Cerebellar nuclear complex (tissue), 1 donor: Measurements from ENCODE around the gene TGFBI.
"Not testable (repeated sequence)": the region's sequence is repeated elsewhere in the genome, so short reads cannot be mapped to it uniquely, and the experiment has no call there.

ENCODE experiments used
- DNase-seq, 2 experiments: peaks; one replicate each; lab custom pipeline; 2025; lab: John Stamatoyannopoulos, UW

Gene TGFBI

DNA sequence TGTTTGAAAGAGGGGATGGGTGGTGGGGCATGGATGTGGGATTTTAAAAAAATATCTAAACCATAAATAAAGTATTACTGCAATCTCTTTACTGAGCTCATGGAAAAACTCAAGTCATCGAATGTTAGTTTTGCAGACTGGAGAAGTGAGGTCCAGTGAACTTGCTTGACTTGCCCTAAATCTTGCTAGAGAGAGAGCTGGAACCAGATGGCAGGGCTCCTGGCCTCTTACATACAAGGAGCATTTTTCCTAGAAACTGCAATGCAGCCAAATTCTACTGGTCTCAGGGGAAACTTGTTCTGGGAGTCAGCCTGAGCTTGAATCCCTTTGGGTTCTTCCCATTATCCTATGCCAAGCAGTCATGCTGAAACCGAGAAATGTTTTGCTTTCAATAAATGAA lies 2.9 kb upstream of the TGFBI start:
- no peak for DNase-seq

DNA sequence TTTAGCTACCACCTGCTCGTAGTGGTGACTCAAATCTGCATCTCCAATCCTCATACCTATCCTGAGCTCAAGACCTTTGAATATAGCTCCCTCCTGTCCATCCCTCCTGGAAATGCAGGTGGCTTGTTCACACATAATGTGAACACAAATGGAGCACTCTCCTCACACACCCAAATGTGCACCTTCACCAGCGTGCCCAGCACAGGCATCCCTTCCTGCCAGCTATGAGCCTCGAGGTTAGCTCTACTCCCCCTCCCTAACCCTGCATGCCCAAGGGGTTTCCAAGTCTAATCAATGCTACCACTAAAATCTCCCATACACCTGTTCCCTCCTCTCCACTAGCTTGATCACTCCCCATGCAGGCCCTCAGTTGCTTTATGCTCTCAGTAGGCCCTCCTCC lies 2.2 kb upstream of the TGFBI start:
- DNase-seq, result no peak

DNA sequence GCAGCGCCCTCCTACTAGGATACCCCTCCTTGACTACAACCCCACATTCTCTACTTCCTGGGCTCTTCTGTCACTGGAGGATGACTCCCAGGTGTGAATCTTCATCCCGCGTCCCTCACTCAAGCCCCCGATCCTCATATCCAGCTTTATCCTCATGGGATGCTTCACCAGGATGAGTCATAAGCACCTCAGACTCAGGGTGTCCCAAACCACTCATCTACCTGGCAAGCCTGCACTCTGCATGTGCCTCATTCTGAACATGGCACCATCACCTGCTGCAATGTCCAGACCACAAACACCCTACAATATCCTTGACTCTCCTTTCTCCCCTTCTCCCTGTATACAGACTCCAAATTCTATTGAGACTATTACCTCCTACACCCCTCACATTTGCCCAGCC lies 1.5 kb upstream of the TGFBI start:
- DNase-seq, result no peak

DNA sequence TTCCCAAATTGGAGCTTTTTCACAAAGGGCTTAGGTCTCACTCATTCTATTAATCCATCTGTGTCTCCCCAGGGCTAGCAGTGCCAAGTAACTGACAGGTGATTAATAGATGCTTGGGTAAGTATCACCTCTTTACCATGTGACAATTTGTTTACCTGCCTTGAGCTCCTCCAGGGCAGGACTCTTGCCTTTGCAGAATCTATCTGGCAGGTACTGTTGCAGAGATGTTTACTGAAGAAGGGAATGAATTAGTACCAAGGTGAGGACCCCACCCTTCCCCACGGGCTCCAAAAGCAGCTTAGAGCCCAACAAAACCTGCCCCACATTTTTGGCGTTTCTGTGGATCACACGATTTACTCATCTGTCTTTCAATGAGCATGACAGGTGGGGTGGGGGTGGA lies 698 bp upstream of the TGFBI start:
- no peak for DNase-seq

DNA sequence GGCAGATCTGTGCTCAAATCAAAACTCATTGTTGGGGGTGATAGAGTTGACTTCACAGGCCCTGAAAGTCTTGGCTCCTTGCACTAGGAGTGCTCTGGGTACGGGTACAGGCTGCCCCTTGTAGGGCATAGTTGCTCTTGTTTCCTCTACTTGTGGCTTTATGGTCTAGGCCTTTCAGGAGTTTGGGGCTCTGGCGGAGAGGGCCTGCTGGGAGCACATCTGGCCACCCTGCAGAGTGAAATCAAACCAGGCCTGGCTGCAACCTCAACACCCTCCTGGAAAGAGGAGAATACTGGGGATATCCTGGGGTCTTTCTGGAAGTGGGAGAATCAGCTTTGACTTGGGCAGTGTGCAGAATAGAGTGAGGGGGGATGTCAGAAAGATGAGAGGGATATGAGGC lies 1.5 kb downstream of the TGFBI start:
- DNase-seq, result no peak

DNA sequence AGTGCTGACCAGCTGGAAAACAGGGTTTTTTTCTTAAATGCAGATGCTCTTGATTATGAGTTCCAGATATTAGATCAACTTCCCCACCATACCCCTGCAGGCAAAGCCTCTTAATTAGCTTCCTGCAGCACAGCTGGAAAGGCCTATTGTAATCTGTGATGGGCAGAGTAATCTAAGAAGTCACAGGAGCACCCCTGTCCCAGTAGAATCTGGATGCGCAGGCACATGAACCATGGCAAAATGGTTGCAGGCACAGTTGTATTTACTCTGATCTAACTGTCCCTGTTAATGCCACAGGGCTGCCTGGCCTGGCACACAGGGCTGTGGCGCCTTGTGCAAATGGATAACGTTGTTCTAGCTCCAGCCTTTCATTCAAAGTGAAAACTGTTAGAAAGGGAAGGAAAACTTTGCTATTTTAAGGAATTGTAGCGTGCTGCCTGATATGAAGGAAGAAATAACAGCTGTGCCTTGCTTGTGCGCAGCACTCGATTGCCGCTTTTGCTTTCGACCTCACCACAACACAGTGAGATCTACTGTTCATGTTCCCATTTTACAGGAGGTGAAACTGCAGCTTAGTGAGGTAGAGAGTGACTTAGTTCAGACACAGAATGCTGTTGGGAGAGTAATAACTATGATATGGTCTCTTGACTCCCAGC lies 2.3 kb downstream of the TGFBI start:
- DNase-seq, result no peak

DNA sequence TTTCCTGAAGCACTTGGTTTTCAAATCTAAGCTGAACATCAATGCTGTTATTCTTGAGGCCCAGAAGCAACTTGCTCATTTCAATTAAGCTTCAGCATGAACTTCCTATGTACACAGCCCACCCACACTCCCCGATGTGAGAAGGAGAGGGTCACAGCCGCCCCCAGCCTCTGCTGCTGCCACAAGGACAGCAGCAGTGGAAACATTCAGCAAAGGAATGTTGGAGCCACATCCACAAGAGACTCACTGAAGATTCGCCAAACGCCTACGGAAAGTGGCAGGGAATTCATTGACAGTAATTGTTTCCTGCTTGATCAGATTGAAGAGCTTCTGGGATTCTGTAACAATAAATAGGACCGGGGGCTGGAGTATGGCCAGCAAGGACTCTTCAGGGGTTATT lies 2.9 kb downstream of the TGFBI start:
- no peak for DNase-seq

DNA sequence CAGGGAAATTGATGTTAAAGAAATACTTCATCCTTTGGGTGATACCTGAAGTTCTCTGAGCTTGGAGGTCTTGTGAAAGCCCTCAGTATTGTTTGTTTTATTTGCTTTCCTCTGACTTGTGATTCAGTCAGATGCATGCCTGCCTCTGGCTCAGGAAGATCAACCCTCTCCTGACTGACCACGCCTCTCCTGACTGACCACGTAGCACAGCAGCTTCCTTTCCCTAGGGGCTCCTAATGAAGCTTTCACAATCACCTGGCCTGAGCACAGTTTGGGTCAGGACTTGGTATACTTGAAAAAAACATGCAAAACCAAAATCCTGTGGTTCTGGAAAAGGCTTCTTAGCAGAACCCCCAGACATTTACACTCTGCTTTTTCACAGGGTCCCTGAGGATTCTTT lies 3.8 kb downstream of the TGFBI start:
- no peak for DNase-seq

DNA sequence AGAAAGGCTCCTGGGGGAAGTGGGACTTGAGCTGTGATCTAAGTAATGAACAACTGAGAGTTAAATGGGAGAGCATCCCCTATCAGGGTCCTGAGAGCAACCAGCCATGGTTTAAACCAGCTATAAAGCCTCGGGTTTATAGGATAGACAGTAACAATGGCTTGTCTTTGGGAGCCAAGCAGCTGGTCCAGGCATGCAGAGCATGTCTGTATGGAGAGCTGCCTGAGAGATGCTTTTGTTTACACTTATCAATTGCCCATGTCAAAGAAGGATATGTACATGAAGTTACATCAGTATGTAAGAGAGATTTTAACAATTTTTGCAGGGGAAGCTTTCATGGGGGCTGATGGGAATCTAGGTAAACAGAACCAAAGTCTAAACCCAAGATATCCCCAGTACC lies 4.4 kb downstream of the TGFBI start:
- DNase-seq, result no peak

DNA sequence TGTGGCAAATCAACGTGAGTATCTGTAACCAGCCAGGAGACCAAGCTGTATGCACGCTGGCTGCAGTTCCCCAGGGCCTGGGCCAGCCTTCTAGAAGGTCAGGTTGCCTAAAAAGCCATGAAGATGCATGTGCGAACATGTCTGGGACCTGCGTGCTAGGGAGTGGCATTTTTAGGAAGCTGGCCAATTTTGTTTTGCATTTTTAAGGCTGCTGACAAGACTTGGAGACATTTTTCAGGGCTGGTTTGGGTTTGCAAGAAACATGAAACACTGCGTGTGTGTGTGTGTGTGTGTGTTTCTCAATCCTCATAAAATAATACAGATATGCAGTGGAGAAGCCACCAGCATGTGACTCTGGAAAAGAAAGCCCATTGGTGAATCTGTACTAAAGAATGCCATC lies 5.1 kb downstream of the TGFBI start:
- DNase-seq, result no peak

DNA sequence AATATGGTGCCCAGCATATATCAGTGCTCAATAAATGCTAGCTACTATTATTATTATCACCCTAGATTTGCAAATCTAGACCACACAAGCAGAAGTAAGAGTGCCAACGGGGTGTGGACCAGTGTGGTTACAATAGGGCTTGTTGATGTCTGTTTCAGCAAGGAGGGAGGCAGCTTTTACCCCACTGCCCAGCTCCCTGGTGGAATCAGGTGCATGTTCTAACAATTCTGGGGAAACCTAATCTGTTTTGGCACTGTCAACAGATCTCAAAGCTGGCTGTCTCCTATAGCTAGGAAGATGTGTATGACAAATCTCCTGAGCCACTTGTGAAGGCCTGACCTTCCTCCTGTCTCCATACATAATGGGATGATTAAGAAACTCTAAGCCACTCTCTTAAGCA lies 5.7 kb downstream of the TGFBI start:
- DNase-seq, result no peak

DNA sequence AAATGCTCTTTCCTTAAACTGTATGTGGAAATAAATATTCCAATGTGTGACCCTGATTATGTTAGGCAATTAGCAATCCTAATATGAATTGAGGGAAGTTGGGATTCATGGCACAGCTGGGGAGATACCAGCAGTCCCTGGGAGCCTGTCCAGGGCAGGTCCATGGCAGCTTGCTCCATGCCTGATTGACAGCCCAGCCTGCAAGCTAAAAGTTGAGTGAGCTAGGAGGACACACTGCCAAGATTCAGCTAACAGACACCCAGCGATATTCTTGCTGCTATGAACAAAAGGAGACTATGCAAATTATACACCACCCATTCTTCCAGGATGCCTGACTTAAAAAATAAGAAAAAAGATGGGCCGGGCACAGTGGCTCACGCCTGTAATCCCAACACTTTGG lies 6.2 kb downstream of the TGFBI start:
- no peak for DNase-seq

DNA sequence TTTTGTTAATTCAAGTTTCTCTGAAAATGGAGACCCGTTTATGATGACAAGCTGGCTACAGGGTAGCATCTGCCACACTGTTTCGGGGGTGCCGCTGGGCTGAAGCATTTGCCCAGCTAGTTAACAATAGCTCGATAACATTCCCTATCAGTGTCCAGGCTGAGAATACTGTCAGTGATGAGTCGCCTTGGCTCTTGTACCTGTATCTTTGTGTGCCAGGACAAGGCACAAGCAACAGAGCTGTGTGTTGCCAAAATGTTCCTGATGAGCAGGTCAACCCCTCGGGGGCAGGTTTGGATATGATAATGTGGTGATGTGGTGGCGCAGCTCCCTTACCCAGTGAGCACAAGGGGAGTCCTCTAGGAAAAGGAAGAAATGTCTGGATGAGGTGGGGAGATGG lies 7.0 kb downstream of the TGFBI start:
- no peak for DNase-seq

DNA sequence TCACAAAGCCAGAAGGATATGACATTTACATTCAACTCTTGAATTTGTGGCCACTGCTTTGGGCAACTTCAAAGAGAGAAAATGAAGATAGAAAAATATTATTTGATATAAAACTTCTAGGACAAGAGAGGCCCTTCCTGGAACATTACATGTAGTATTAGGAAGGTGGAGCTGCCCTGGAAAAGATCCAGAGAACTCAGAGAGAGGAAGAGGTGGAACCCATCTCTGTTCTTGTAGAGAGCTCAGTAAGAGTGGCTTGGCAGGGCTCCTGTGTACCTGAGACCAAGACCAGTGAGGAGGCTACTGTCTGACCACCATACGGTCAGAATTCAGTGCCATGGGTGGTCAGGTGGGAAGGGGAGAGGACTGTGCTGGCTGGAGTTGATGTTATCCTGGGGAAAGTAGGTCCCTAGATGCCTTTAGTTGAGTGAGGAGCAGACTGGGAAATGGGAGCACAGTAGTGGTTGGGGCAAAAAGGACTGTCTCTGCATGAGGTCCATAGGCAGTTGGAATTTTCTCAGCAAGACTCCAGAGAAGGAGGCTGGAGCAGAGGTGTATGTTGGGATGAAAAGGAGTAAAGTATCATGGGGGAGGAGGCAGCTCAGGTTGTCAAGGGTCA lies 7.6 kb downstream of the TGFBI start:
- DNase-seq, result no peak

DNA sequence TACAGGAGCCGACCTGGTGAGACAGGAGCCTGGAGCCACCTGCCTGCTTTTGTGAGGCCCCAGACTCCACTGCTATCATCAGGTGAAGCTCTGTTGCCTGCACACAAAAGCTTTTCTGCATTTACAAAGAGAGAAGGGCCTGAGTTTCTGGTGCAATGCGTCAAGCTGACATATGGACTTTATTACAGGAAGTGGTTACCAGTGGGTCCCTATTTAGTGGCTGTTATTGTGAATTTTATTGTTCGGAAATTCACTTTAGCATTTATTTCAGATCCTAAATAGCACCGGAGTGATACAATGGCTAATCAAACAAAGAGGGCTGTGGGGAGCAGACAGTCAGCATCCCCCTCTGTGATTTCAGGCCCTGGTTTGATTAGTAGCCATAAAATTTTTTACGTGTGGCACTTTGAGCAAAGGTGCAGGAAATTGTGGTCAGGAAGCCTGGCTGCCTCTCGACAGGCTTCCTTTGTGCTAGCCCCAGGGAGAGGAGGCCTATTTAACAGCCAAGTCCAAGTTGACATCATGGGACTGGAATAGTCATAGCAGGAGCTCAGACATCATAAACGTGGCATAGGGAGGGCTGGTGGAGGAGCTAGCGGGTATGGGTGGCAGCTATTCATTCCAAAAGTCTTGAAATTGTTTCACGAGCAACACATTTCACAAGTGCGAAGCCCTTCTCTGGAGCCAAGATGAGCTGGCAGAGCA lies 8.4 kb downstream of the TGFBI start:
- no peak for DNase-seq

DNA sequence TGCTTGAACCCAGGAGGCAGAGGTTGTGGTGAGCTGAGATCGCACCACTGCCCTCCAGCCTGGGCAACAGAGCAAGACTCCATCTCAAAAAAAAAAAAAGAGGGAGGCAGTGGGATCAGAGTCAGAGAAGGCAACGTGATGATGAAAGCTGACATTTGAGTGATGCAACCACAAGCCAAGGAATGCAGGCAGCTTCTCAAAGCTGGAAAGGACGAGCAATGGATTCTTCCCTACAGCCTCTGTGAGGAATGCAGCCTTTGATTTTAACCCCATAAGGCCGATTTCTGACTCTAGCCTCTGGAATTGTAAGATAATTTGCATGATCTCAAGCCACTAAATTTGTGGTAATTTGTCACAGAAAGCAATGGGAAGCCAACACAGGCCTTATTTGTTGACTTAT lies 9.8 kb downstream of the TGFBI start:
- DNase-seq, result no peak

DNA sequence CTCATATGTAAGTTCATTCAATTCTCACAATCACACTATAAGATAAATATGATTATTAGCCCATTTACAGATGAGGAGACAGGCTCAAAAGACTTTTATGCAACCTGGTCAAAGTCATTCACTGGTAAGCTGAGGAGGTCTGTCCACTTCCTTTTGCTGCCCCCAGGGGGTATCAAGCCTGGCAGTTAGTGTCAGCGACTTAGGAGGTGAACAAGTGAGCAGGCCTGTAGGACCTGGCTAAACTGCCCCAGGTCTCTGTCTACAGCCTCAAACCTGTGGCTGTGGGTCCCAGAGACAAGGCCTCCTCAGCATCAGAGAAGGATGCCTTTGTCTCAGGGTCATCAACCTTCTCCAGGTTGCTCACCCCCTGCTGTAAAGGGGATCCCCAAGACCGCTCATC lies 10.4 kb downstream of the TGFBI start:
- no peak for DNase-seq

DNA sequence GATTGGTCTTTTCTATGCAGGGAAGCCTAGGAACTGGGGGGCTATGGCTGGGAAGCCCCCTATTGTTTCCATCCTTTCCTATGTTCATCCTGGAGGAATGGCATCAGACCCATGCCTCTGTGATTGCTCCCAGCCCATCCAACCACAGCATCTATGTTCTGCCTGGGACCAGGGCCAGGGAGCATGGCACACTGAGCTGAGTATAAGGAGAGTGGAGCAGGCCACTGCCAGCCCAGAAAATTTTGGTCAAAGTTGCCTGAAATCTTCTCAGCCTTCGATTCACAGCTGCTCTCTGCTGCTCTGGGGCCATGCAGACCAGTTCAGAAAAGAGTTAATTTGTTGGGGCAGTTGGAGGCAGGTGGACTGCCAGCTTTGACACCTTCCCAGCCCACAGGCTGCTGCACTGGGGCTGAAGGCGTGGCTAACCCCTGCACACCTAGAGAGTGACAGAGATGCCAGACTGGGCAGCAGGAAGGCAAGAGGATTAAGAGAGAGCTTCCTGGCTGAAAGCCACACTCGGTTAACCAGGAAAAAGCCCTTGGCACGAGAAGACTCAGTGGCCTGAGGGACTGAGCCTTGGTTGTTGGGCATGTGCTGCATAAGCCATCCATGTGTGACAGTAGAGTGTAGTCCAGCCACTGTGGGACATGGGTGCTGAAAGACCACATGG lies 12.1 kb downstream of the TGFBI start:
- peak in 1 of 2 experiments; percentile 2 for DNase-seq

DNA sequence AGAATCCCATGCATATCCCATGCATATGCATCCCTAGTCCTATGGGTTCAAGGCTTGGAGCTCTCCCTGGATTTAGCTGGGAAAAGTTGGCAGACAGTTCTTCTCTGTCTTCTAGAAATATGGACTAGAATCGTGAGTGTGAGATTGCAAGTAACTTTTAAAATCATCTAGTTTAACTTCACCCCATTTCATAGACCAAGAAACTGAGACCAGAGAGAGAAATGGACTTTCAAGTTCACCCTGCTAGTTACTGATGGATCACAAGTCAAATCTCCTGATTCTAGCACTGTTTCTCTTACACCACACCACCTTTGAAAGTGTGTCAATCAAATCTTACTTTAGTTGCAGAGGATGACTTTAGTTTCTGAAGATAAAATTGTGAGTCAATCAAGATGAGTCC lies 13.4 kb downstream of the TGFBI start:
- DNase-seq, result no peak

DNA sequence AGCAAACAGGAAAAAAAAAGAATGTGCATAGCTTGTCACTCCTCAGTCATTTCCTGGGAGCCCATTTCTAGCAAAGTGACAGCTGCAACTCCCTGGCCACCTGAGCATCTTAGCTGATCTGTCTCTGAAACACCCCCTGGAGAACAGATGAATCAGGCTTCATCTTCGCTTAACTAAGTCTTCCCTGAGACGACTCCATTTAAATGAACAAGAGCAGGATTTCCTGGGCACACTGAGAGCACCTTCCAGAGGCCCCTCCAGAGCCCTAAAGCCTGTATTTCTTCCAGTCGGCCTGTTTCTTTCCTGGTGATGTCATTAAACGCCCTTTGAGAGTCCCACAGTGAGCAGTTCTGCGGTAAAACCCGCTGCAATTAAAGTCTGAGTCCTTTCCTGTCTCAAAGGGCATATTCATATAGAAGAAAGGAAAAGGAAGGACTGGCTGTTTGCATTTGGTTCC lies 13.9 kb downstream of the TGFBI start:
- DNase-seq, result no peak

DNA sequence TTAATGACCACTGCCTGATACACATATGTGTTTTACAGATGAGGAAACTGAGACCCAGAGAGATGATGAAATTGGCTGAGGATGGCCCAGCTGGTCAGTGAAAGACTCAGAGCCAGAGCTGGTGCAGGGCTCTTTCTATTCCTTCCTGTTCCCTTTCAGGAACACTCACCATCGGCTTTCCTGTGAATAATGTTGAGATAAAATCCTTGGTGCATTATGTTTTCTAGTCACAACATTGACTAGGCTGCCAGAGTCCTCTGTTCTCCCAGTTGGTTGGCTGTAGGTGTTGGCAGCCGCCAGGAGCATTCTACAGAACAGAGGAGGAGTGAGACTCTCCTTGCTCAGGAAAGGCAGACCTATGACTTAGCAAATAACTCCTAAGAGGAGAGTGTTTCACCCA lies 14.8 kb downstream of the TGFBI start:
- DNase-seq, result no peak

DNA sequence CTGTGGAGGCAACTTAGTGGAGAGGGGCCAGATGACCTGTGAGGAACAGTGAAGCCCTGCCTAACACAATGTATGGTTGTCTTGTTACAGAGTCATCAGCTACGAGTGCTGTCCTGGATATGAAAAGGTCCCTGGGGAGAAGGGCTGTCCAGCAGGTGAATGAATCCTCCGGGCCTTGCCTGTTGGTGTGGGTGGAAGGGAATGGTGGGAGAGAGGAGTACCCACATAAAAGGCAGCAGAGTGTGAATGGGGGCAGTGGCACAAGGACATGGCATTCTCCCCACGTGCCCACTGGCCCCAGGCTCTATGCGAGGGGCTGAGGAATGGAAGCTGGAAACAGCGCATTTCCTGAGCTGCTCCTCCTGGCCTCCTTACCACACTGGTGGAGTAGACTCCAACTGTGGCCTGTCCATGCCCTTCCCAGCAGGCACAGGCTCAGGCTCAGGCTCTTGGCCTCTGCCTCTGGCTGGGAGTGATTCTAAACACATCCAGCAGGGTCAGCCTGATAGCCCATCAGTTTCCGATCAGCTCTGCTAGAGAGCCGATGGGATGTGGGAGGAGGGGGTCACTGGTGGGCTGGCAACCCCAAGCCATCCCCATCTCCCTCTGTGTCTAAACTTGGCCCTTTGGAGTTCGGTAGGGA lies 15.3 kb downstream of the TGFBI start:
- DNase-seq, result no peak

DNA sequence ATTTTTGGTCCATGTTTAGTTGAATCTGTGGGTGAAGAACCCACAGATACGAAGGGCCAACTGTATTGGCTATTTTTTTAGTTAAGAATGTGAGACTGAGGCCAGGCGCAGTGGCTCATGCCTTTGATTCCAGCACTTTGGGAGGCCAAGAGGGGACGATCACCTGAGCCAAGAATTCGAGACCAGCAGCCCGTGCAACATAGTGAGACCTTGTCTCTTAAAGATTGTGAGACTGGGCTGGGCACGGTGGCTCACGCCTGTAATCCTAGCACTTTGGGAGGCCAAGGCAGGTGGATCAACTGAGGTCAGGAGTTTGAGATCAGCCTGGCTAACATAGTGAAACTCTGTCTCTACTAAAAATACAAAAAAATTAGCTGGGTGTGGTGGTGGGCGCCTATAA lies 16.2 kb downstream of the TGFBI start:
- not testable (repeated sequence) for DNase-seq
